Common myeloid progenitor, CD34-positive (primary cell): ENCODE data around the gene ZNF513.
"Not testable (repeated sequence)": the region's sequence is repeated elsewhere in the genome, so short reads cannot be mapped to it uniquely, and the experiment has no call there.

Experiments
- CTCF ChIA-PET: fragments of 350-600 bp; sonication (Branson Sonifier 250); formaldehyde crosslinking; loops from one replicate; lab custom pipeline; 2021; ENCODE audit warnings: antibody characterized with exemption; lab: Charles Lee
- POLR2A ChIA-PET: fragments of 350-600 bp; sonication (Branson Sonifier 250); formaldehyde crosslinking; loops from one replicate; lab custom pipeline; 2021; ENCODE audit warnings: antibody characterized with exemption; lab: Charles Lee
- DNase-seq, 3 donors: peaks; one replicate each; pipeline versions ENCODE4 v3.0.0 to v3.0.0-alpha.2; 2013
- H3K27ac ChIP-seq, 2 experiments: 1 replicate in 1 of 2; 2 replicates in 1 of 2; pipeline ENCODE4 v1.7.0; 2013; ENCODE audit warnings: inconsistent platforms in 2 of 2, low read length in 2 of 2, mild to moderate bottlenecking in 2 of 2, low read depth in 1 of 2, moderate library complexity in 1 of 2; ENCODE audit not compliant: severe bottlenecking in 2 of 2, insufficient read depth in 1 of 2, poor library complexity in 1 of 2
- H3K27me3 ChIP-seq, 5 experiments: replicated peaks in 2 of 5; 1 replicate in 3 of 5; 2 replicates in 2 of 5; pipeline versions ENCODE4 v1.6.1 to v1.7.0; 2013; ENCODE audit warnings: low read length in 4 of 5, mild to moderate bottlenecking in 2 of 5, moderate library complexity in 2 of 5, inconsistent platforms in 1 of 5; ENCODE audit not compliant: insufficient read depth in 5 of 5, control insufficient read depth in 4 of 5
- H3K36me3 ChIP-seq, 4 experiments: 1 replicate in 2 of 4; 2 replicates in 2 of 4; pipeline versions ENCODE4 v1.6.1 to v1.7.0; 2013; ENCODE audit warnings: low read length in 3 of 4, control low read depth in 1 of 4, mild to moderate bottlenecking in 1 of 4; ENCODE audit not compliant: control insufficient read depth in 4 of 4, insufficient read depth in 4 of 4
- H3K4me1 ChIP-seq, 4 experiments: 1 replicate in 3 of 4; 2 replicates in 1 of 4; pipeline versions ENCODE4 v1.6.1 to v1.7.1; 2013; ENCODE audit warnings: low read length in 3 of 4, mild to moderate bottlenecking in 3 of 4, control low read depth in 1 of 4, inconsistent platforms in 1 of 4, moderate library complexity in 1 of 4; ENCODE audit not compliant: control insufficient read depth in 4 of 4, insufficient read depth in 4 of 4; ENCODE audit errors: control extremely low read depth in 1 of 4
- H3K4me3 ChIP-seq, 7 experiments: 1 replicate in 4 of 7; 2 replicates in 3 of 7; pipeline versions ENCODE4 v1.5.1 to v1.7.0; 2013; ENCODE audit warnings: mild to moderate bottlenecking in 7 of 7, low read length in 6 of 7, moderate library complexity in 6 of 7, inconsistent platforms in 2 of 7, low read depth in 2 of 7, control low read depth in 1 of 7; ENCODE audit not compliant: insufficient read depth in 4 of 7, control insufficient read depth in 1 of 7; ENCODE audit errors: extremely low read depth in 1 of 7
- H3K9me3 ChIP-seq, 5 experiments: 1 replicate in 4 of 5; 2 replicates in 1 of 5; pipeline versions ENCODE4 v1.6.1 to v1.7.1; 2013; ENCODE audit warnings: low read length in 4 of 5, mild to moderate bottlenecking in 2 of 5, inconsistent platforms in 1 of 5, low read depth in 1 of 5, moderate library complexity in 1 of 5; ENCODE audit not compliant: control insufficient read depth in 4 of 5, insufficient read depth in 2 of 5; ENCODE audit errors: control extremely low read depth in 1 of 5
- WGBS: methylation state at CpG from one replicate; pipeline ENCODE4 v1.1.5; 2013; ENCODE audit not compliant: insufficient coverage; 5-methylcytosine and 5-hydroxymethylcytosine counted together

Gene ZNF513

DNA sequence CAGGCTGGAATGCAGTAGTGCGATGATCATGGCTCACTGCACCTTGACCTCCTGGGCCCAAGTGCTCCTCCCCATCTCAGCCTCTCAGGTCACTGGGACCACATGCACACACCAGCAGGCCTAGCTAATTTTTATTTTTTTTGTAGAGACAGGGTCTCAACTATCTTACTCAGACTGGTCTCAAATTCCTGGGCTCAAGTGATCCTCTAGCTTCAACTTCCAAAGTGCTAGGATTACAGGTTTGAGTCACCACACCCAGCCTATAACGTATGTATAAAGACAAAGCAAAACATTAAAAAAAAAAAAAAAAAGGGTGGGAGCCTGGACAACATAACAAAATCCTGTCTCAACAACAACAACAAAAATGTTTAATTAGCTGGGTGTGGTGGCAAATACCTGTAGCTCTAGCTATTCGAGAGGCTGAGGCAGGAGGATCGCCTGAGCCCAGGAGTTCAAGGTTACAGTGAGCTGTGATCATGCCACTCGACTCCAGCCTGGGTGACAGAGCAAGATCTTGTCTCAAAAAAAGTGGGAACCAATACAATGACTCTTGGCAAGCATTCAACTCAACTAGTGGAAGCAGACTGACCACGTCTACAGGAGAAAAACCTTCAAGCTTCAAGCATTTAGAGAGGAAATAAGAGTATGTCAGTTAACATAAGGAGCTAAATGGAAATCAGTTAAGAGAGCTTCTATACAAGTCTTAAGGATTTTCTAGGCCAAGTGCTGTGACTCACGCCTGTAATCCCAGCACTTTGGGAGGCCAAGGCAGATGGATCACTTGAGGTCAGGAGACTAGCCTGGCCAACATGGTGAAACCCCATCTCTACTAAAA is 26.6 kb downstream of the ZNF513 start:
- no peaks in the 10 kb centered on the region for H3K9me3 ChIP-seq
- WGBS: 83% methylated on average over 5 of the region's 7 CpGs
- H3K4me1 ChIP-seq: peaks cover 12 to 34% (median 26%) of the 10 kb centered on the region in 4 experiments
- no peaks in the 10 kb centered on the region for H3K27me3 ChIP-seq
- H3K4me3 ChIP-seq: no peak overlapping the region
- peak overlapping the region in 1 of 2 experiments; percentile 66 for H3K27ac ChIP-seq
- ChIA-PET CTCF (interaction anchor here (0.7 to 2.7 kb wide), 4 partner anchors 10 to 51 kb away, joined by 3 to 17 read pairs (median 6); no protein-coding TSS in a partner anchor), POLR2A (interaction anchor here (0.6 to 0.9 kb wide), 2 partner anchors 16 to 36 kb away, joined by 3 to 5 read pairs; no protein-coding TSS in a partner anchor)
- no peak for DNase-seq
- peaks cover 2 to 6% (median 3%) of the 10 kb centered on the region in 4 experiments for H3K36me3 ChIP-seq

DNA sequence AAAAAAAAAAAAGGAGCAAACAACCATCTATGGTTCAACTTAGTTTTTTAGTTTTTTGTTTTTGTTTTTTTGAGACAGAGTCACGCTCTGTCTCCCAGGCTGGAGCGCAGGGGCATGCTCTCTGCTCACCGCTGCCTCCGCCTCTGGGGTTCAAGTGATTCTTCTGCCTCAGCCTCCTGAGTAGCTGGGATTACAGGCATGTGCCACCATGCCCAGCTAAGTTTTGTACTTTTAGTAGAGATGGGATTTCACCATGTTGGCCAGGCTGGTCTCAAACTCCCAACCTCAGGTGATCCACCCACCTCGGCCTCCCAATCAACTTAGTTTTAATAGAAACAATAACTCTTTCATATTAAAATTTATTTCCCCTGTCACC is 27.2 kb downstream of the ZNF513 start:
- 100% methylated on average over 5 of the region's 5 CpGs for WGBS
- not testable (repeated sequence) for H3K4me3 ChIP-seq, H3K27me3 ChIP-seq, H3K36me3 ChIP-seq, DNase-seq, H3K9me3 ChIP-seq
- Histone ChIP-seq H3K27ac (peak overlapping the region in 1 of 2 experiments; percentile 66), H3K4me1 (peaks cover 12 to 32% (median 24%) of the 10 kb centered on the region in 4 experiments)
- ChIA-PET CTCF (interaction anchor here (1.0 to 2.7 kb wide), 4 partner anchors 10 to 17 kb away, joined by 3 to 17 read pairs (median 6); no protein-coding TSS in a partner anchor), POLR2A (interaction anchor here (0.7 to 0.9 kb wide), 2 partner anchors 10 to 16 kb away, joined by 5 read pairs; no protein-coding TSS in a partner anchor)

GRCh38 chr2:27351802-27352598 is 28.5 kb downstream of the ZNF513 start:
- no peaks in the 10 kb centered on the region for H3K9me3 ChIP-seq
- CTCF ChIA-PET: interaction anchor here (1.0 to 2.7 kb wide), 6 partner anchors 8 to 80 kb away, joined by 3 to 17 read pairs (median 4); no protein-coding TSS in a partner anchor
- 97% methylated on average over 6 of the region's 6 CpGs for WGBS

DNA sequence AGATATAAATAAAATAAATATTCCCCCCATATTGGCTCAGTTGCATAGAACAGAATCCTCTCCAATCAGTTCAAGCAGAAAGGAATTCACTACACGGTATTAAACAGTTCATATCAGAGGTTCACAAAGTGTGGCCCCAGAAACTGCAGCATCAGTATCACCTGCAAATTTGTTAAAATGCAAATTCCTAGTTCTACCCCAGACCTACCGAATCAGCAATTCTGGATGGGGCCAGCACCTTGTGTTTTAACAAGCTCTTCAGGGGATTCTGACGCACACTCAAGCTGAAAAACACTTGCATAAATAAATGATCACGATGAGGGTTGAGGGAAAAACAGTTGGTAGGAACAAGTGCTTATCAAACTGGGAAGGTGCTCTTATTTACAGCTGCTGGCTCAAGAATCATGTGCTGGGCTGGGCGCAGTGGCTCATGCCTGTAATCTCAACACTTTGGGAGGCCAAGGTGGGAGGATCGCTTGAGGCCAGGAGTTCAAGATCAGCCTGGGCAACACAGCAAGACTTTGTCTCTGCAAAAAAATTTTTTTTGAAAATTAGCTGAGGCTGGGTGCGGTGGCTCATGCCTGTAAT is 30.3 kb downstream of the ZNF513 start:
- no peaks in the 10 kb centered on the region for H3K27me3 ChIP-seq
- CTCF ChIA-PET: interaction anchor here (1.4 kb wide), 1 partner anchor 12 kb away, joined by 7 read pairs; no protein-coding TSS in a partner anchor
- H3K9me3 ChIP-seq: no peaks in the 10 kb centered on the region
- H3K36me3 ChIP-seq: peaks cover 3 to 9% (median 5%) of the 10 kb centered on the region in 4 experiments
- no peak overlapping the region for H3K4me3 ChIP-seq
- no peak overlapping the region for H3K27ac ChIP-seq
- 98% methylated on average over 6 of the region's 7 CpGs for WGBS
- POLR2A ChIA-PET: interaction anchor here (1.3 kb wide), 1 partner anchor 27 kb away, joined by 5 read pairs; the partner anchor contains the start of gene MPV17
- DNase-seq: no peak
- H3K4me1 ChIP-seq: peaks cover 3 to 14% (median 6%) of the 10 kb centered on the region in 4 experiments

More at GRCh38 chr2:27351802-27352598, 28.5 kb downstream of the ZNF513 start:
- H3K36me3 ChIP-seq: peaks cover 3 to 7% (median 5%) of the 10 kb centered on the region in 4 experiments
- H3K27me3 ChIP-seq: no peaks in the 10 kb centered on the region
- no peak overlapping the region for H3K4me3 ChIP-seq
- peaks cover 8 to 22% (median 14%) of the 10 kb centered on the region in 4 experiments for H3K4me1 ChIP-seq
- H3K27ac ChIP-seq: no peak overlapping the region
- POLR2A ChIA-PET: no interaction called here
- DNase-seq: no peak

GRCh38 chr2:27347641-27348040 is 32.9 kb downstream of the ZNF513 start:
- Histone ChIP-seq H3K36me3 (peaks cover 6 to 21% (median 12%) of the 10 kb centered on the region in 4 experiments), H3K27me3 (no peaks in the 10 kb centered on the region), H3K9me3 (no peaks in the 10 kb centered on the region), H3K4me3 (no peak overlapping the region), H3K4me1 (no peaks in the 10 kb centered on the region), H3K27ac (no peak overlapping the region)
- no peak for DNase-seq
- no CpG with 5 or more reads among the region's 2 CpGs for whole genome bisulfite sequencing
- ChIA-PET POLR2A (no interaction called here), CTCF (interaction anchor here (1.0 kb wide), 1 partner anchor 11 kb away, joined by 3 read pairs; no protein-coding TSS in a partner anchor)

- 100% methylated on average over 7 of the region's 7 CpGs for WGBS
- peaks cover 32 to 80% (median 59%) of the 10 kb centered on the region in 4 experiments for H3K36me3 ChIP-seq
Measured at GRCh38 chr2:27336173-27336572, 44.4 kb downstream of the ZNF513 start.

More at GRCh38 chr2:27336173-27336572, 44.4 kb downstream of the ZNF513 start:
- no peak overlapping the region for H3K4me3 ChIP-seq
- POLR2A ChIA-PET: no interaction called here
- CTCF ChIA-PET: interaction anchor here (1.0 to 1.4 kb wide), 3 partner anchors 8 to 33 kb away, joined by 4 to 5 read pairs (median 4); no protein-coding TSS in a partner anchor
- DNase-seq: no peak
- no peaks in the 10 kb centered on the region for H3K4me1 ChIP-seq
- no peaks in the 10 kb centered on the region for H3K27me3 ChIP-seq
- no peaks in the 10 kb centered on the region for H3K9me3 ChIP-seq
- H3K27ac ChIP-seq: no peak overlapping the region
